Activated CD4-positive, alpha-beta T cell treated with anti-CD3 and anti-CD28 coated beads for 36 hours (primary cell): ENCODE measurements around the gene EAF2. TPM values are rescaled to one million over a fixed set of nuclear protein-coding genes. Genes with fewer than 3 reads are reported as not detected.

Experiments used
- ATAC-seq: fragments of 200-7000 bp; cut with Tn5 transposase; one replicate; pipeline ENCODE4 v1.10.0; 2021; ENCODE audit warnings: mild to moderate bottlenecking, moderate library complexity
- CTCF ChIA-PET: fragments of 350-600 bp; sonication (Branson Sonifier 250); formaldehyde crosslinking; loops from one replicate; lab custom pipeline; 2021; ENCODE audit warnings: antibody characterized with exemption; lab: Charles Lee
- POLR2A ChIA-PET: fragments of 350-600 bp; sonication (Branson Sonifier 250); formaldehyde crosslinking; loops from one replicate; lab custom pipeline; 2021; ENCODE audit warnings: antibody characterized with exemption, inconsistent platforms; lab: Charles Lee
- DNase-seq: peaks from one replicate; pipeline ENCODE4 v3.0.0-alpha.2; 2020
- H3K27ac Mint-ChIP-seq: one replicate; pipeline ENCODE4 v1.8.0; 2021; ENCODE audit warnings: mixed read lengths
- H3K27me3 Mint-ChIP-seq: one replicate; pipeline ENCODE4 v1.8.0; 2021; ENCODE audit warnings: mixed read lengths
- H3K36me3 Mint-ChIP-seq: one replicate; pipeline ENCODE4 v1.8.0; 2021; ENCODE audit warnings: low read depth, mixed read lengths
- H3K4me1 Mint-ChIP-seq: one replicate; pipeline ENCODE4 v1.8.0; 2021; ENCODE audit warnings: mixed read lengths
- H3K4me3 Mint-ChIP-seq: one replicate; pipeline ENCODE4 v1.8.0; 2021; ENCODE audit warnings: mild to moderate bottlenecking, moderate library complexity, mixed read lengths
- H3K9me3 Mint-ChIP-seq: one replicate; pipeline ENCODE4 v1.8.0; 2021; ENCODE audit warnings: low read depth, mixed read lengths
- intact Hi-C, 2 experiments: fragments of 100-400 bp; cut with DNase I in 1 of 2; cut with micrococcal nuclease in 1 of 2; formaldehyde crosslinking; loops; one replicate each; pipeline versions ENCODE4 v1.14.2 to v1.15.1; 2022 to 2024; cut with DNase I, micrococcal nuclease
- total RNA-seq, 2 experiments: library from RNA; stranded (reverse); gene quantifications; one replicate each; pipeline ENCODE4 v1.2.3, GENCODE V29; 2021

Gene EAF2
- total RNA-seq, 2 experiments from 2014 or later: 12.4 to 12.9 TPM

- Mint-ChIP-seq H3K4me3 (no peak overlapping the region), H3K4me1 (no peaks in the 10 kb centered on the region), H3K9me3 (no peaks in the 10 kb centered on the region), H3K27me3 (no peaks in the 10 kb centered on the region), H3K27ac (no peak overlapping the region), H3K36me3 (peaks cover 2% of the 10 kb centered on the region)
- intact Hi-C loops: no loop called here
- DNase-seq (no peak), ATAC-seq (no peak)
- ChIA-PET CTCF (interaction anchor here (1.1 kb wide), 1 partner anchor 46 kb away, joined by 4 read pairs; no protein-coding TSS in a partner anchor), POLR2A (no interaction called here)
Measured at GRCh38 chr3:121897296-121897695, 62.3 kb downstream of the EAF2 start.

DNA sequence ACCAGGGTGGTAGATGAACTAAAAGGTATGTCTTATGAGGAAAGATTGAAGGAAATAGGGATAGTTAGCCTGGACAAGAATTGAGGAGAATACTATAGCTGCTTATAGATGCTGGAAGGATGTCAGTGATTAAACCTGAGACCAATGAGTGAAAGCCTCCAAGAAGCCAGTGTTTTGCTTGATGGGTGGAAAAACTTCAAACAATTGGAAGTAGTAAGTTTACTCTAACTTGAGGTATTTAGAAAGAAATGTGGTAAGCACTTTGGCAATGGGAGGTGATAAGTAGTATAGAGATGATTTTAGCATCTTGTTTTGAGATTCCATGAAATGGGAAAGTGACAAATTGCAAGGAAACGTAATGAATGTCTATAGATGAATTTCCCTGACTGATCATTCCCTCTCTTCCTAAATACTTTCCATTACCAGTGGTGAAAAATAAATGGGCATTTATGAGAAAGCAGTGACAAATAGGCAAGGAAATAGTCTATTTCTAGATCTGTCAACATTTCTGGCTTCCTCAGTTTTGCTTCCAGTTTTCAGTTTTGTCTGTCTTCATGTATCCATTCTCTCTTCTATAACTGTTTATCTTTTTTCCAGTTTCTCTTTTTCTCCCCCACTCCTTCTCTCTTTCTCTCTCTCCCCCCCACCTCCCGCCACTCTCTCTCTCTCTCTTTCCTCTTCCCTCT is 78.4 kb downstream of the EAF2 start:
- Mint-ChIP-seq H3K27ac (no peak overlapping the region), H3K4me1 (peaks cover 10% of the 10 kb centered on the region), H3K27me3 (no peaks in the 10 kb centered on the region), H3K36me3 (peaks cover 9% of the 10 kb centered on the region), H3K4me3 (no peak overlapping the region), H3K9me3 (peaks cover under 1% of the 10 kb centered on the region)
- ChIA-PET CTCF (no interaction called here), POLR2A (no interaction called here)
- ATAC-seq (peak; percentile 23), DNase-seq (no peak)
- intact Hi-C loops: no loop called here

GRCh38 chr3:121914081-121914998 is 79.3 kb downstream of the EAF2 start:
- ATAC-seq (no peak), DNase-seq (no peak)
- H3K4me3 Mint-ChIP-seq: no peak overlapping the region
- peaks cover 5% of the 10 kb centered on the region for H3K36me3 Mint-ChIP-seq
- CTCF ChIA-PET: no interaction called here
- no peak overlapping the region for H3K27ac Mint-ChIP-seq
- POLR2A ChIA-PET: no interaction called here
- intact Hi-C loops: no loop called here
- H3K4me1 Mint-ChIP-seq: peaks cover 10% of the 10 kb centered on the region
- H3K9me3 Mint-ChIP-seq: no peaks in the 10 kb centered on the region
- no peaks in the 10 kb centered on the region for H3K27me3 Mint-ChIP-seq

GRCh38 chr3:121916189-121916588 is 81.2 kb downstream of the EAF2 start:
- H3K36me3 Mint-ChIP-seq: peaks cover 3% of the 10 kb centered on the region
- ATAC-seq (no peak), DNase-seq (no peak)
- no peaks in the 10 kb centered on the region for H3K27me3 Mint-ChIP-seq
- no peak overlapping the region for H3K4me3 Mint-ChIP-seq
- CTCF ChIA-PET: no interaction called here
- POLR2A ChIA-PET: no interaction called here
- H3K4me1 Mint-ChIP-seq: peaks cover 10% of the 10 kb centered on the region
- no peak overlapping the region for H3K27ac Mint-ChIP-seq
- H3K9me3 Mint-ChIP-seq: no peaks in the 10 kb centered on the region
- intact Hi-C loops: no loop called here

- ATAC-seq (no peak), DNase-seq (no peak)
- H3K4me3 Mint-ChIP-seq: no peak overlapping the region
- H3K36me3 Mint-ChIP-seq: peaks cover 4% of the 10 kb centered on the region
- CTCF ChIA-PET: no interaction called here
- no peaks in the 10 kb centered on the region for H3K27me3 Mint-ChIP-seq
- intact Hi-C loops: no loop called here
- POLR2A ChIA-PET: no interaction called here
- peaks cover under 1% of the 10 kb centered on the region for H3K4me1 Mint-ChIP-seq
- H3K27ac Mint-ChIP-seq: no peak overlapping the region
- no peaks in the 10 kb centered on the region for H3K9me3 Mint-ChIP-seq
Measured at GRCh38 chr3:121918779-121919483, 83.9 kb downstream of the EAF2 start.

DNA sequence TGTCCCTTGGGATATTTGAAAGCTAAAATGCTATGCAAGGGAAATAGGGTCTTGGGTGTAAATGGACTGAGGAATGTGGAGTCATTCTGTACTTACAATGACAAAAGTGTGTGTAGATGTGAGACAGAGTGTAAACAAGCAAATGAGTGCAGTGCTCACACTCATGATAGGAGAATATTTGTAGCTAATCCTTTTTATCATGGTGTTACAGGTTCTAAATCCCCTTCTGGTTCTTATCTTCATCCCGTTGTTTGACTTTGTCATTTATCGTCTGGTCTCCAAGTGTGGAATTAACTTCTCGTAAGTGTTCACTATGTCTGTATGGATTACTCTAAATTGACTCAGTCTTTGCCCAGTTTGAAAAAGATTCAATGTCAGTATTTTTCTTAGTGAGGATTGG is 89.7 kb downstream of the EAF2 start:
- Mint-ChIP-seq H3K4me3 (no peak overlapping the region), H3K9me3 (no peaks in the 10 kb centered on the region), H3K27ac (no peak overlapping the region), H3K27me3 (no peaks in the 10 kb centered on the region), H3K4me1 (no peaks in the 10 kb centered on the region), H3K36me3 (peaks cover 6% of the 10 kb centered on the region)
- ChIA-PET POLR2A (no interaction called here), CTCF (interaction anchor here (0.6 kb wide), 1 partner anchor 1042 kb away, joined by 3 read pairs; no protein-coding TSS in a partner anchor)
- no peak for DNase-seq
- no peak for ATAC-seq
- intact Hi-C loops: no loop called here

DNA sequence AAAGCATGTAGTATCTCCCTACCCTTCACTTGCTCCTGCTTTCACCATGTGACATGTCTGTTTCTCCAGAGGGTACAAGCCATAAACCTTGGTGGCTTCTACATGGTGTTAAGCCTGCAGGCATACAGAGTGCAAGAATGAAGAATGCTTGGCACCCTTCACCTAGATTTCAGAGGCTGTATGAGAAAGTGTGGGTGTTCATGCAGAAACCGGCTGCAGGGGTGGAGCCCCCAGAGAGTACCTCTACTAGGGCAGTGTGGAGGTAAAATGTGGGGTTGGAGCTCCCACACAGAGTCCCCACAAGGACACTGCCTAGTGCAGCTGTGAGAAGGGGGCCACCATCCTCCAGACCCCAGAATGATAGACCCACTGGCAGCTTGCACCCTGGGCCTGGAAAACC is 91.4 kb downstream of the EAF2 start:
- Mint-ChIP-seq H3K27me3 (no peaks in the 10 kb centered on the region), H3K9me3 (no peaks in the 10 kb centered on the region), H3K4me3 (no peak overlapping the region), H3K27ac (no peak overlapping the region), H3K36me3 (peaks cover 6% of the 10 kb centered on the region), H3K4me1 (no peaks in the 10 kb centered on the region)
- no peak for DNase-seq
- no peak for ATAC-seq
- POLR2A ChIA-PET: no interaction called here
- CTCF ChIA-PET: no interaction called here
- intact Hi-C loops: no loop called here

Other genes with a start within 250 kb of the EAF2 start
- not detected for gene FBXO40, start 241.8 kb upstream of the EAF2 start, total RNA-seq
- 100 to 1,000 TPM; 200 to 235 TPM for gene HCLS1, start 174.3 kb upstream of the EAF2 start, total RNA-seq
- gene GOLGB1, start 85.5 kb upstream of the EAF2 start, total RNA-seq: 10 to 100 TPM; 19.0 to 19.5 TPM
- gene IQCB1, start 149 bp upstream of the EAF2 start, total RNA-seq: 10 to 100 TPM; 41.3 to 42.8 TPM
- gene SLC15A2, start 59.2 kb downstream of the EAF2 start, total RNA-seq: under 1 TPM; 0.53 to 0.59 TPM
- gene ILDR1, start 187.0 kb downstream of the EAF2 start, total RNA-seq: under 1 TPM; 0.09 to 0.11 TPM
- under 1 TPM; 0.09 to 0.25 TPM for gene CD86, start 220.2 kb downstream of the EAF2 start, total RNA-seq